Measurements from ENCODE around the gene CDC14A.

Gene CDC14A

DNA sequence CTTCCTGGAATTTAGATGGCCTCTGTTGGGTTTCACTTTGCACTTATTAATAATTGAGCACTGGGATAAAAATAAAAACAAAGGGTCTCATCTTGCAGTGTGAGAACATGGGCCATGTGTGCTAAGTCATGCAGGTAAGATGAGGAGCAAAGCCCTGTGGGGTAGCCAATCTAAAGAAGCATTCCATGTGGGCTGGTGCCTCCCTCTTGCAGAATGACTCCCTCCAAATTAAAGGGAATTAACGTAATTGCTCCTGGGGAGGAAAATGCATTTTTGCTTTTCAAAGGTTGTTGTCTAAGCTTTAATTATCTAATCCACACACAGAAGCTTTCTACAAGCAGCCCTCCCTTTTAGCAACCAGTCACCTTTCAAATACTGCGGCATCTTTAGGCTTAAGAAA, 69.8 kb downstream of the CDC14A start:
- no peak overlapping the region for H3K4me2 ChIP-seq
- H3K79me2 ChIP-seq (ENCODE audit: insufficient read depth, low read depth) = no peaks in the 10 kb centered on the region
- H3K9ac ChIP-seq = no peak overlapping the region
- no peaks in the 10 kb centered on the region for H3K36me3 ChIP-seq (ENCODE audit: insufficient read depth)
- no peaks in the 10 kb centered on the region for H3K4me1 ChIP-seq (ENCODE audit: low read depth, poor library complexity, severe bottlenecking)
- no peaks in the 10 kb centered on the region for H4K20me1 ChIP-seq (ENCODE audit: insufficient read depth)
- H3K27ac ChIP-seq = no peak overlapping the region
- H3K27me3 ChIP-seq (ENCODE audit: insufficient read depth, low read depth) = no peaks in the 10 kb centered on the region
- no peak overlapping the region for H2AFZ ChIP-seq (ENCODE audit: low read depth)
- TF ChIP-seq, protein P1, sequence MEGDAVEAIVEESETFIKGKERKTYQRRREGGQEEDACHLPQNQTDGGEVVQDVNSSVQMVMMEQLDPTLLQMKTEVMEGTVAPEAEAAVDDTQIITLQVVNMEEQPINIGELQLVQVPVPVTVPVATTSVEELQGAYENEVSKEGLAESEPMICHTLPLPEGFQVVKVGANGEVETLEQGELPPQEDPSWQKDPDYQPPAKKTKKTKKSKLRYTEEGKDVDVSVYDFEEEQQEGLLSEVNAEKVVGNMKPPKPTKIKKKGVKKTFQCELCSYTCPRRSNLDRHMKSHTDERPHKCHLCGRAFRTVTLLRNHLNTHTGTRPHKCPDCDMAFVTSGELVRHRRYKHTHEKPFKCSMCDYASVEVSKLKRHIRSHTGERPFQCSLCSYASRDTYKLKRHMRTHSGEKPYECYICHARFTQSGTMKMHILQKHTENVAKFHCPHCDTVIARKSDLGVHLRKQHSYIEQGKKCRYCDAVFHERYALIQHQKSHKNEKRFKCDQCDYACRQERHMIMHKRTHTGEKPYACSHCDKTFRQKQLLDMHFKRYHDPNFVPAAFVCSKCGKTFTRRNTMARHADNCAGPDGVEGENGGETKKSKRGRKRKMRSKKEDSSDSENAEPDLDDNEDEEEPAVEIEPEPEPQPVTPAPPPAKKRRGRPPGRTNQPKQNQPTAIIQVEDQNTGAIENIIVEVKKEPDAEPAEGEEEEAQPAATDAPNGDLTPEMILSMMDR (conservative IDR thresholded peaks at IDR 0.05; ENCODE audit: low read depth, low read length) = no peak
- no peak overlapping the region for H3K4me3 ChIP-seq (IDR thresholded peaks at IDR 0.05; ENCODE audit: insufficient read depth, low read depth, low read length)

DNA sequence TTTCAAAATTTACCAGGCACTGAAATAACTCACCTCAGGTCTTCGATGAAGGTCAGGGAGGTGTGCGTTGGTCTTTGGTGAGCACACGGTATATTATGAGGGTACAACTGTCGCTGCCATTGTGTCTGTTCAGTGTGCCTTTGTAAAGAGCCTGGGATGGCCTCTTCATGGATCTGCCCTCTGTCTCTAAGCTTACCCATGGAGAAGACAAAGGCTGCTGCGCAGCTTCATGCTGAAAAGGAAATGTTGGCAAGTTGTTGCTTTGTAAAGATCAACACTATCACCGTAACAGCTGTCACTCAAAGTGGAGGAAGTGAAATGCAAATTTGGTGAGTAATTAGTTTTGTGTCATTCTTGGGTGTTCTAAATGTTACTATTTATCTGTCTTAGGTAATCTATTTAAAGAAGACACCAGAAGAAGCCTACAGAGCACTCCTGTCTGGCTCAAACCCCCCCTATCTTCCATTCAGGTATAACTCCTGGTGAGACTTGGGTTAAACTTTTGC, 71.6 kb downstream of the CDC14A start:
- TF ChIP-seq, protein P1 (conservative IDR thresholded peaks at IDR 0.05; ENCODE audit: low read depth, low read length) = no peak
- Histone ChIP-seq H4K20me1 (ENCODE audit: insufficient read depth) (no peaks in the 10 kb centered on the region), H3K4me2 (no peak overlapping the region)

GRCh38 chr1:100428160-100428559, 75.9 kb downstream of the CDC14A start:
- Histone ChIP-seq H3K79me2 (ENCODE audit: insufficient read depth, low read depth) (no peaks in the 10 kb centered on the region), H4K20me1 (ENCODE audit: insufficient read depth) (no peaks in the 10 kb centered on the region), H3K4me2 (no peak overlapping the region), H3K9ac (no peak overlapping the region), H3K27me3 (ENCODE audit: insufficient read depth, low read depth) (no peaks in the 10 kb centered on the region), H2AFZ (ENCODE audit: low read depth) (no peak overlapping the region), H3K4me3 (IDR thresholded peaks at IDR 0.05; ENCODE audit: insufficient read depth, low read depth, low read length) (no peak overlapping the region), H3K27ac (no peak overlapping the region), H3K36me3 (ENCODE audit: insufficient read depth) (no peaks in the 10 kb centered on the region), H3K4me1 (ENCODE audit: low read depth, poor library complexity, severe bottlenecking) (no peaks in the 10 kb centered on the region)
- TF ChIP-seq, protein P1 (conservative IDR thresholded peaks at IDR 0.05; ENCODE audit: low read depth, low read length) = no peak

More for the DNA sequence above, 71.6 kb downstream of the CDC14A start:
- no peaks in the 10 kb centered on the region for H3K79me2 ChIP-seq (ENCODE audit: insufficient read depth, low read depth)
- H3K4me3 ChIP-seq (IDR thresholded peaks at IDR 0.05; ENCODE audit: insufficient read depth, low read depth, low read length) = no peak overlapping the region
- no peak overlapping the region for H2AFZ ChIP-seq (ENCODE audit: low read depth)
- H3K27ac ChIP-seq = no peak overlapping the region
- no peaks in the 10 kb centered on the region for H3K4me1 ChIP-seq (ENCODE audit: low read depth, poor library complexity, severe bottlenecking)
- H3K9ac ChIP-seq = no peak overlapping the region
- H3K36me3 ChIP-seq (ENCODE audit: insufficient read depth) = no peaks in the 10 kb centered on the region
- H3K27me3 ChIP-seq (ENCODE audit: insufficient read depth, low read depth) = no peaks in the 10 kb centered on the region

- H3K4me1 ChIP-seq (ENCODE audit: low read depth, poor library complexity, severe bottlenecking) = peaks cover 7% of the 10 kb centered on the region
- no peak overlapping the region for H3K9ac ChIP-seq
- H3K27ac ChIP-seq = no peak overlapping the region
- no peak overlapping the region for H2AFZ ChIP-seq (ENCODE audit: low read depth)
- TF ChIP-seq, protein P1 (conservative IDR thresholded peaks at IDR 0.05; ENCODE audit: low read depth, low read length) = no peak
- H3K27me3 ChIP-seq (ENCODE audit: insufficient read depth, low read depth) = no peaks in the 10 kb centered on the region
- no peaks in the 10 kb centered on the region for H3K36me3 ChIP-seq (ENCODE audit: insufficient read depth)
- H4K20me1 ChIP-seq (ENCODE audit: insufficient read depth) = no peaks in the 10 kb centered on the region
- no peaks in the 10 kb centered on the region for H3K79me2 ChIP-seq (ENCODE audit: insufficient read depth, low read depth)
- H3K4me2 ChIP-seq = no peak overlapping the region
- H3K4me3 ChIP-seq (IDR thresholded peaks at IDR 0.05; ENCODE audit: insufficient read depth, low read depth, low read length) = no peak overlapping the region
Observed at GRCh38 chr1:100430325-100430756, 78.0 kb downstream of the CDC14A start.
